CD4-positive, alpha-beta T cell treated with Interferon gamma for 1 hour (primary cell): ENCODE results near the gene WFS1.
A peak's percentile ranks its signal among the peaks of the same experiment; 100 is the strongest.

Experiments
- DNase-seq: peaks from one replicate; pipeline ENCODE4 v3.0.0-alpha.2; 2020

The WFS1 gene

DNA sequence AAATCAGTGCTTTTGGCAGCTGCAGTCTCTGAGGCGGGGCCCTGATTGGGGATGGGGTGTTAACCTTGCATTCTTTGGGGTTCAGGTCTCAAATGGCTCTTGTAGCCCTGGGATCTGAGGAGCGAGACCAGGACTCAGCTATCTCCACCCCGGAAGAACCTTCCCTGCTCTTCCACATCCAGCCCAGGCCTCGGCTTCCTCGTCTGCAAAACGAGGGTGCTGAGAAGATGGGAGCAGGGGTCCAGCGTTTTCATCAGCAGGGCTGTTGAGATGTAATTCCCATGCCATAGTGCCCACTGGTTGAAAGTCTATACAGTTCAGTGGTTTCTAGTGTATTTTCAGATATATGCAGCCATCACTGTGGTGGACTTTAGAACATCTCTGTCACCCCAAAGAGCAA lies 34.6 kb upstream of the WFS1 start:
- no peak for DNase-seq

DNA sequence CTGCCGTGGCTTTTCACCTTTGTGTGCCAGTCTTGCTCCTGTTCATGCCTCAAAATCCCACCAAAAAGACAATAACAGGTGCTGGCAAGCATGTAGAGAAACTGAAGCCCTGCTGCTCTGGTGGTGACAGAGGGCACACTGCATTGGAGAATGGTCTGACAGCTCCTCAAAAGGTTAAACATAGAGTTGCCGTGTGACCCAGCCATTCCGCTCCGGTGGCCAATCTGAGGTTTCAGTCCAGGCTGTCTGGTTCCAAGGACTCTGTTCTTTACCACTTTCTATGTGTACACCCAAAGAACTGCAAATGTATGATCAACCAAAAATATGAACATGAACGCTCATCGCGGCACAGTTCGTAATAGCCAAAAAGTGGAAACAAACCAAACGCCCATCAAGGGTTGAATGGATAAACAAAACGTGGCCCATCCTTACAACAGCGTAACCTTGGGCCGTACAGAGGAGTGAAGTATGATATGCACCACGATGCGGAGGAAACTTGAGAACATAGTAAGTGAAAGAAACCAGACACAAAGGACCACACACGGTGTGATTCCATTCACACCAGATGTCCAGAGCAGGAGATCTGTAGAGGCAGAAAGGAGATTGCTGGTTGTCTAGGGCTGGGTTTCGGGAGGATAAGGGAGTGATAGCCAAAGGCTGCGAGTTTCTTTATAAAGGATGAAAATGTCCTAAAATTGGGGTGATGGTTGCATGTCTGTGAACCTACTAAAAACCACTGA lies 33.6 kb upstream of the WFS1 start:
- DNase-seq, result no peak

DNA sequence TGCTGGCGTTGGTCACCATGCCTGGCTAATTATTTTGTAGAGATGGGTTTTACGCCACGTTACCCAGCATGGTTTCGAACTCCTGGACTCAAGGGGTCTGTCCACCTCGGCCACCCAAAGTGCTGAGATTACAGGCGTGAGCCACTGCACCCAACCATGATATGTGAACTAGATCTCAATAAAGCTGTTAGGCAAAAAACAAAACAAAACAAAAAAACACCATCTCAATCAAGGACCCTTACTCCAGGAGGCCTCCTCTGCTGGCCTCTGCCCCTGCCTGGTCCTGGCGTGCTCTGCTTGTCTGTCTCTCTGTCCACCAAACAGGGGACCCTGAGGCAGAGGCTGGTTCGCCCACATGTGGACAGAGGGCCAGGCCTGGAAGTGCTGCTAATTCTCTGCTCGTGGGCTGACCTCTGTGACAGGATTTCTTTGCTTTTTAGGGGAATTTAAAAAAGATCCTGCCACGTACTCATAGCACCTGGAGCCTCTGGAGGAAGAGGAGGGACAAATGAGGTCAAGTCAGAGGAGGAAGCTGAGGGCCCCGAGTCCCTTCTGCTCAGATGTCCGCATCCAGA lies 32.7 kb upstream of the WFS1 start:
- no peak for DNase-seq

- DNase-seq, result no peak
Measured at GRCh38 chr4:6239486-6239885, 30.2 kb upstream of the WFS1 start.

DNA sequence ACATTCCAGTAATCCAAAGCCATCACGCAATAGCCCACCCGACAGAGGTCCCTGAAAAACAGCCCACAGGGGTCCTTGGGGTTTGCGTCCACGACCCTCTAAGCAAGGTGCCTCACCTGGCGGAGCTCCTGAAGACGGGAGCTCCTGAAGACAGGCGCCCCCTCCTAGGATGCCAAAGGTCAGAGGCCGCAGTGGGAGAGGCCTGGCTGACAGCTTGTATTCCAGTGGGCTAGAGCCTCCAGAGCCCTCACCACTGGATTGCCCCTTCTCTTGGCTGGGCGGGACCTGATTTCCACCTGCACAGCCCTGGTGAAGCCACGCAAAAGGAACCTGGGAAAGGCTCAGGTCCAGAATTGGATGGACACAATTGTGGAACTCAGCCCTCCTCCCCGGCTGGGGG lies 29.7 kb upstream of the WFS1 start:
- DNase-seq, result no peak

DNA sequence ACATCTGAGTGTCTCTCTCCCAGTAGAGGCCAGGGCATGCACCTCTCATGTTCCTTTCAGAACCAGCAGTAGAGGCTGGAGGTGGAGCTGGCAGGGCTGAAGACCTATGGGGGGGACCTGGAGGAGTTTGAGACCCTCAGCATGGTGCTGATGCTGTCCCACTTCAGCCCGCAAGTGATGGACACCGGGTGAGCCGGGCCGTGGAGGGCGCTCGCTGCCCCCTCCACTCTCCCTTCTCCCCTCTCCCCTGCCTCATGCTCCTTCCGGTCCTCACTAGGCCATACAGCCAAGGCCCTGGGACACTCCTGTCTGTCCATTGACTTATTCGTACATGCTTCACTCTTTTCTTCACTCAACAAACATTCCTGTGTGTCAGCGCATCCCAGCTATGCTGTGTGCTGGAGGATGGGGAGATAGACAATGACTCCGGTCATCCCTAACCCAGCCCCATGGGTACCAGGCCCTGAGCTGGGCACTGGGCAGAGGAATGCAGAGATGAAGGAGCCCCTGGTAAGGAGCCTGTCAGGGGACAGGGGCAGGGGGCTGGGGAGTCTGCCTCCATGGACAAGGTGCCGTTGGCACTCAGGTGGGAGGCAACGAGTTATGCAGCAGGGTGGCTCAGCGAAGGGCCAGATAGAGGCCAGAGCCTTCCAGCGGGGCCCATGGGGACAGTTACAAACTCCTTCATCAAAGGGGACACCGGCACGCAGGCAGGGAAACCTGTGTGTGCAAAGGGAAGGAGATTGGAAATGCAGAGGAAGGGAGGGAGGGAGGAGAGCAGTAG lies 28.4 kb upstream of the WFS1 start:
- no peak for DNase-seq

GRCh38 chr4:6242271-6243029 lies 27.2 kb upstream of the WFS1 start:
- DNase-seq, result no peak

- DNase-seq, result no peak
Measured at GRCh38 chr4:6245246-6246169, 24.1 kb upstream of the WFS1 start.

DNA sequence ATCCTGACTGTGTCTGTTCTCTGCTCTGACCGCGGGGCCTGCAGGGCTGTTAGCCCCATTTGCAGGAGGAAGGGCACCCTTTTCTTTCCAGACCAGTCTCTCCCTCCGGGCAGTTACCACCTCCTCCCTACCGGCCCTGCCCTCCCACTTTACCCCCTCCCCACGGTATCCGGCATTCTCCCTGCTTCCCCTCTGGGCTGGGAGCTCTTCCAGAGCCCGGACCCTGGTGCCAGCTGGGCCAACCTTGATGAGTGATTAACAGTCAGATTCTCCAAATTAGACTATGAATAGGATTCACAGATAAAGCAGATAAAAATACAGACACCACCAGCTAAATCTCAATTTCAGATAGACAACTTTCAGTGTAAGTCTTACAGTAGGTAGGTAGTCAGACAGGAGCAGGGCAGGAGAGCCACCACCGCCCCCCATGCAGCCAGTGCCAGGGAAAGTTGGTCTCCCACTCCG lies 23.4 kb upstream of the WFS1 start:
- no peak for DNase-seq

GRCh38 chr4:6248394-6248793 lies 21.3 kb upstream of the WFS1 start:
- no peak for DNase-seq

DNA sequence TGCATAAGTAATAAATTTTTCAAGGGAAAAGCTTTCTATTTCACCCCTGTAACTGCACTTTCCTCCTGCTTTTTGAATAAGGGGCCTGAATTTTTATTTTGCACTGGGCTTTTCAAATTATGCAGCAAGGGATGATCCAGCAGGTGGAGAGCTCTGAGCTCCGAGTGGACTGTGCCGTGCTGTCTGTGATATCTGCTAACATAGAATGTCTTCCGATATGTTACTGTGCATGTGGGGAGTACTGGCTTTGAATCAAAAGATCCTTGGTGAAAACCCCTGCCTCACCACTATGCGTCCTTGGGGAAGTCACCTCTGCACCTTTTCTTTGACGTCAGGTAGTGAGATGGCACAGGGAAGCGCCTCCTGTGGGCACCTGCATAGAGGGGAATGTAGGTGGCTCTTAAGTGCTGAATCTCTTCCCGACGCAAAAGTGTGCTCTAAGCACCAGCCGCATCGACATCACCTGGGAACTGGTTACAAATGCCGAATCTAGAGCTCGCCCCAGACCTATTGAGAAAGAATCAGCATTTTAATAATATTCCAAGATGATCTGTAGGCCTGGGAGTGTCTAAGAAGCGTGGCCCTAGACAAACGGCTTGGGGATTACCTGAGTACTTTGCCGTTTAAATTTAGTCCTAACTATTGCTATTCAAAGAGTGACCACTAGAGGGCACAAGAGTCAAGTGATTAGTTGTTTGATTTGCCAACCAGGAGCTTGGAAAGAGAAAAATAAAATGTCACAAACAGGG lies 19.2 kb upstream of the WFS1 start:
- DNase-seq, result no peak

GRCh38 chr4:6250984-6251295 lies 18.7 kb upstream of the WFS1 start:
- DNase-seq, result no peak

DNA sequence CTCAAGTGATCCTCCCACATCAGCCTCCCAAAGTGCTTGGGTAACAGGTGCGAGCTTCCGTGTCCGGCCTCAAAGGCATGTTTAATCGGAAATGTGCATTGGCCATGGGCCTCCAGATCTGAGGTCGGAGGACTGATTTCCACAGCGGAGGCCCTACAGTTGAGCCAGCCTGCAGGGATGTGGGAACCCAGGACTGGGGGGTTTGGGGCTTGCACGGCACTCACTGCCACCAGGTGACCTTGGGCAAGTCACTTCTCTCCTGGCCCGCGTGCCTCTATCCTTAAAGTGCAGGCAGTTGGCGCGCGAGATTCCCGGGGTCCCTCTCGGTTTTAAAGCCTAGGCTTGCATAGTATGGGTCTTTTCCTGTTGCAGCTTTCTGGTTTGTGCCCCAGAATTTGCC lies 18.3 kb upstream of the WFS1 start:
- no peak for DNase-seq

DNA sequence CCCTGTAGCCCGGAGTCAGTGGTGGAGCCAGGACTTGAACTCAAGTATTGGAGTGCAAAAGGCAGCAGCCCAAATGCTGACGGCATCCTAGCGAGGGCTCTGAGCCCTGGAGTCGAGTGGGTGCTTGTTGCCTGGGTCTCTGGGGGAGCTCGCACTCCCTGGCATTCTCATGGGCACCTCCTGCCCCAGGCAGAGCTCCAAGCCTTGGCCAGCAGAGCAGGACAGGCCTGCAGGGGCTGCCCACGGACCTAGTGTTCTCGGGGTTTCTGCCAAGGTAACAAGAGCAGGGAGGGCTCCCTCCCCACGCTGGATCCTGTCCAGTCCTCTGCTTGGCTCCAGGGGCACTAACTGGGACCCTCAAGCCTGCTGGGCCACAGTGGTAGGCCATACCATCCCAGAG lies 17.6 kb upstream of the WFS1 start:
- no peak for DNase-seq

GRCh38 chr4:6253111-6253510 lies 16.5 kb upstream of the WFS1 start:
- no peak for DNase-seq

DNA sequence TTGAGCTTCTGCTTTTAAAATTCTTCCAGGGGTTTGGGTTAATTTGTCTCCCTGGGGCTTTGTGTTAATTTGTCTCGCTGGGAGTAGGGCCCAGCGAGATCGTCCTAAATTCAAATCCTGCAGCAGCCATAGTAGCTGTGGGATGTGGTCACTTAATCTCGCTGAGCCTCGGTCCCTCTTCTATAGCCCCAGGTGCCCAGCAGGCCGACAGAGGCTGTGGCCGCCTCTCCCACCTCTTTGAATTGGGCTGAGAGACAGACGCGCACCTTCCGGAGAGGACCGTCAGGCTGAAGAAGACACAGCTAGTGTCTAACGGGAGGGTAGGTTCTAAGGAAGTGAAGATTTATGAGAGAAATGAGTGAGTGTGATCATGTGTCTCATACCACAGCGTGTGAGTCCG lies 15.7 kb upstream of the WFS1 start:
- no peak for DNase-seq

GRCh38 chr4:6256141-6256540 lies 13.5 kb upstream of the WFS1 start:
- DNase-seq, result no peak

DNA sequence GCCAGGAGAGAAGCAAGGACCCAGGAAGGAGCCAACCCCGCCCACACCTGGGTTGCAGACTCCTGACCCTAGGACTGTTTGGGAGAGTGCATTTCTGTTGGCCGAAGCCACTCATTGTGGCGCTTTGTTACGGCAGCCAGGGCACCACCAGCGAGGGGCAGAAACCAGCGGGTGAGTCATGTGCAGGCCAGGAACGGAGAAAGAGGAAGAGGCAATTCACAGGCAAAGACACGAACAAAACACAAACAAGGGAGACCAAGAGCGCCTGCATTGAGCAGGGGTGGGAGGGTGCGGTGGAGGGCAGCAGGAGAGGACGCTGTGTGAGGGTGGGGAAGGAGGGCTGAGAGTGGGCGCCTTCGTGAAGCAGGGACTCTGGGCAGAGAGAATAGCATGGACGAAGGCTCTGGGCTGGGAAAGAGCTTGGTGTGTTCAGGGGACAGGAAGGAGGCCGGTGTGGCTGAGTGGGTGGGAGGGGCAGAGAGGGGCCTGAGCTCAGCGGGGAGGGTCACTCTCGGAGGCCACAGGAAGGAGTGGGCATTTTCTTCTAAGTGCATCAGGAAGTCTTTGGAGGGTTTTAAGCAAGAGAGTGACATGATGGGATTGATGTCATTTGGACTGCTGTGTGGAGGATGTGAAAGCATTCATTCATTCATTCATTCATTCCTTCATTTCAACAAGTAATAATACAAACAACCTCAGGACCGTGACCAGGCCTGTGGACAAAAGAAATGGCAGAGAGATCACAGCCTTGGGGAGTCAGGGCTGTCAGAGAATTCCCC lies 12.2 kb upstream of the WFS1 start:
- DNase-seq, result peak; percentile 19

DNA sequence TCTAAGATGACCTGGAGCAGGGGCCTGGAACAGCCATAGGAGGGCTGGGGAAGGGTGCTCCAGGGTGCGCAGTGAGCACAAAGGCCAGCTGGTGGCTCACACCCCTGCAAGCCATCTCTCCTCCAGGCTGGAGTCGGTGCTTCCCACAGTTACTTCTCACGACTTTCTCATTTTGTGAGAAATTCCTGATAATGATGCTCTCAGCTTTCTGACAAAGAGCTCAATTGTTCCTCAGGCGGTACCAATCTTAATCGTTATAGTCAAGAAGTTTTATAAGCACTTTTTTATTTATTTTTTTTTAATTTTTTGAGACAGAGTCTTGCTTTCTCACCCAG lies 11.7 kb upstream of the WFS1 start:
- DNase-seq, result no peak

- no peak for DNase-seq
Measured at GRCh38 chr4:6258741-6259140, 10.9 kb upstream of the WFS1 start.

DNA sequence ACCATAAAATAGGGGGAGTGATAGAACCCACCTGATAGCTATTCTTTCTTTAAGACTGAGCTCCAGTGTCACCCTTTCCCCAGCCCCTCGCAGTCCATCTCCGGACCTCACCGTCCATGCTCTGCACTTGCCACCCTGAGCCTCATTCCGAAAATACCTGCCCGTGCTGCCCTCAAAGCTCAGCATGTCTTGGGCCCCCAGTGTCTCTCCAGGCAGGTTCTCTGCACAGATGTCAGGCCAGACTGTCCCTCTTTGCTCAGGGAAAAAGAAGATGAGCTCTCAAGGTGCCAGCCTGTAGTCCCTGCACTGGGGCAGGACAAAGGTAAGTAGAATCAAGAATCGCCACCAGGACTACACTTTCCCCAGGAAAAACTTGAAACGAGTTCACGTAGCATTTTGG lies 9.8 kb upstream of the WFS1 start:
- DNase-seq, result no peak
